GM15510 (cell line): ENCODE results near the gene MKRN3.

Experiments
- POLR2A ChIP-seq: IDR thresholded peaks from 3 replicates; pipeline ENCODE4 v1.6.1; 2011; ENCODE audit warnings: borderline replicate concordance; ENCODE audit not compliant: insufficient read length; ENCODE audit errors: extremely low read depth

MKRN3 gene

DNA sequence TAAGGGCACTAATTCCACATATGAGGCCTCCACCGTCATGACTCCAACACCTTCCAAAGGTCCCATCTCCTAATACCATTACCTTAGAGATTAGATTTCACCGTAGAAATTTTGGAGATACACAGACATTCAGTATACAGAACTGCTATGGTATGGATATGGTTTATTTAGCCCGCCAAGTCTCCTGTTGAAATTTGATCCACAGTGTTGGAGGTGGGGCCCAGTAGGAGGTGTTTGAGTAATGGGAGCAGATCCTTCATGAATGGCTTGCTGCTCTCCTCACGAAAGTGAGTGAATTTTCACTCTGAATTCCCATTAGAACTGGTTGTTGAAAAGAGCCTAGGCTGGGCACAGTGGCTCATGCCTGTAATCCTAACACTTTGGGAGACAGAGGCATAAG is 7.4 kb downstream of the MKRN3 start:
- TF ChIP-seq POLR2A: no peak

DNA sequence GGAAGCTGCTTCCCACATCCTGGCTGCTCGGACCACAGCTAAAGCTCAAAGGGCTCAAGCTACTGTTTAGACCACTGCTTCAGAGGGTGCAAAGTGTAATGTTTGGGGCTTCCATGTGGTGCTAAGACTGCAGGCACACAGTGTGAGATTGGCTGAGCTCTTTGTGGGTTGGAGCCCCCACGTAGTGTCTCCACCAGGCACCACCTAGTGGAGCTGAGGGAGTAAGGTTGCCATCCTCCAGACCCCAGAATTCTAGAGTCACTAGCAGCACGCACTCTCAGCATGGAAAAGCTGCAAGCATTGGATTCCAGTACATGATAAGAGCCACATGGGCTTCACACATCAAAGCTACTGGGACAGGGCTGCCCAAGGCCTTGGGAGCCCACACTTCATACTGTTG is 9.3 kb downstream of the MKRN3 start:
- no peak for TF ChIP-seq POLR2A

DNA sequence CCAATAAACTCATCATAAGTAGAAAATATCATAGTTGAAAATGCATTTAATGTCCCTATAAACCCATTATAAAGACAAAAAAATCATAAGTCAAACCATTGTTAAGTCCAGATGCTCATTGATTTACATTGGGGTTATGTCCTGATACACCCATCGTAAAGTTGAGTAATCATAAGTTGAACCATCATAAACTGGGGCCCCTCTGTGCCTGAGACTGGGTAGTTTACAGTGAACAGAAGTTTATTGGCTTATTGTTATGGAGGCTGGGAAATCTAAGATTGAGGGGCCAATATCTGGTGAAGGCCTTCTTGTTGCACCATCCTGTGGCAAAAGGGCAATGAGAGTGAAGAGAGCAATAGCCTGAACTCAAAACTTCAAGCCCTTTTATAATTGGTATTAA is 10.6 kb downstream of the MKRN3 start:
- no peak for TF ChIP-seq POLR2A

DNA sequence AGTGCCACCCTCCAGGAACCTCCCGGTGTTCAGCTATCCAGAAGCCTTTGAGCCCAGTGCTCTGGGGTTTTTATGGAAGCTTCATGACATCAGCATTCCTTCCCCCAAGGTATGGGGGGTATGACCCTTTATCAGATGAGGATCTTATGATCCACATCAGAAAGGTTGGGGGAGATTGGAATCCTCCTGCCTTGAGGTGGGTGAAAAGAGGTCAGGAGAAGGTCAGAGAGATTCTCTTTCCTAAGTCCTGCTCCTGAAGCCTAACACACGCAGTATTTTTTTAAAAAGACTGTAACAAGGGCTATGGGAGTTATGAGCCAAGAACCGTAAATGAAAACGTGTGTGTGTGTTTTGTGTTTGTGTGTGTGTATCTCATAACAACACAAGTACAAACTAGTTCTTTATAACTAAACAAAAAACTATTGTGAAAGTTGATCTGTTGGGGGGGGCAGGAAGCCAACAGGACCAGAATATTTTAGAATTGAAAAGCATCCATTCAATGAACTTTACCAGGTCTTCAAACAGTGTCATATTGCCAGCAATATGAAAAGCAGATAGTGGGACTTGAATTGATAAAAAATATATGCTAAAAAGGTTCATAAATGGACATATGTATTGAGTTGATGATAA is 13.2 kb downstream of the MKRN3 start:
- no peak for TF ChIP-seq POLR2A

DNA sequence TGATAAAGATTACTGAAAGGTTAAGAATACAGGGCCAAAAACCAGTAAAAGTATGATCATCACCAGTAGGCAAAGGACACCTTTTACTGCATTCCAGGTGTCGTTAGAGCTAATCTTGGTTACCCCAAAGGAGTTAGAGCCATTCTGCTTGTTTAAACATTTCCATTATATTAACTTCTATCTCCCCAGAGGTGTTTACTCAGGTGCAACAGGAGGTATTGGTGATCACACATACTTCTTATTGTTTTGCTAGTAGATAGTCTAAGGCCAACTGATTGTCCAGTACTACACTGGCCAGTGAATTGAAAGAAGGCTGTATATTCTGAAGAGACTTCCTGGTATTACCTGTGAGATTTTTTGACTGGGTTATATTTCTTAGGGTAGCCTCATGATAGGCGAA is 22.8 kb downstream of the MKRN3 start:
- no peak for TF ChIP-seq POLR2A

DNA sequence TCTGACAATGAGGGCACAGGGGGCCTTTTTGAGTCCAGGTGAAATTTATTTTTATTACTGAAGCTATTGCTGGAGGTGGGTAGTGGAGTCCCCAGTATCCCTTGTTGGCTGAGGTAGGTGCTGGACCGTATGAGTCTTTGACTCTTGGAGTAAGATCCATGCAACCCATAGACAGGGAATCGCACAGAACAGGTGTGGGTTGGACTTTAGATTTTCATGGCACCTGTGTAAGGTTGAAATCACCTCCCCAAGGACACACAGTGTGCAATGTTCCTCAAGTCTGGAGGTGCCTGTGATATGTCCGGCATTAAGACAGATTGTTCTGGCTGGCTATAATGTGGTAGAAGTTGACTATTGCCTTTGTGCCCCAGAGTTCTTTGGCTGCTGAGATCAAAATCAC is 23.5 kb downstream of the MKRN3 start:
- no peak for TF ChIP-seq POLR2A

DNA sequence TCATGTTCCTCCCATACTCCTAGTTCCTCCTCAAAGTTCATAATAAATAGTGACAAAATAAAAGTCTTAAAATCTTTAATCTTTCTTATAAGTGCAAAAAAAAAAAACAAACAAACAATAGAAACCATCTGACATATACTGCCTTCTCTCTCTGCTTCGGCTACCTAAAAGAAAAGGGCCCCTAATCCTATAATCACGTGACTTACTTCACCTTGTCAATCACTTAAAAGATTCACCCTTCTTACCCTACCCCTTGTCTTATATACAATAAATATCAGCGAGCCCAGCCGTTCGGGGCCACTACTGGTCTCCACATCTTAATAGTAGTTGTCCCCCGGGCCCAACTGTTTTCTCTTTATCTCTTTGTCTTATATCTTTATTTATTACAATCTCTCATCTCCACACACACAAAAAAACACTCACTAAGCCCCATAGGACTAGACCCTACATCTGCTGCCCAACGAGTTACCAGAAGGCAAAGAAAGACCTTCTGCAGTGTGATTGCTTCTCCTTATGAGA is 28.8 kb downstream of the MKRN3 start:
- TF ChIP-seq POLR2A: no peak

DNA sequence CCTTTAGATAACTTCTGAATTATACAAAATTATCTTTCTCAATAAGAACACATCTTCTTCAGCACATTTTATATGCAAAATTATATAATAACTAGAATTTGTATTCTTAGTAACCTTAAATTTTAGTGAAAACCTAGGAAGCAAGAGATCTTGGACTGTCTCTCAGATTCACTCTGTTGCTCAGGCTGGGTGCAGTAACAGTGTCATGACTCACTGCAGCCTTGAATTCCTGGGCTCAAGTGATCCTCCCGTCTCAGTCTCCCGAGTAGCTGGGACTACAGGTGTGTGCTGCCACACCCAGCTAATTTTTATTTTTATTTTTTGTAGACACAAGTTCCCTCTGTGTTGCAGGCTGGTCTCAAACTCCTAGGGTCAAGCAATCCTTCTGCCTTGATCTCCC is 29.9 kb downstream of the MKRN3 start:
- TF ChIP-seq POLR2A: no peak

DNA sequence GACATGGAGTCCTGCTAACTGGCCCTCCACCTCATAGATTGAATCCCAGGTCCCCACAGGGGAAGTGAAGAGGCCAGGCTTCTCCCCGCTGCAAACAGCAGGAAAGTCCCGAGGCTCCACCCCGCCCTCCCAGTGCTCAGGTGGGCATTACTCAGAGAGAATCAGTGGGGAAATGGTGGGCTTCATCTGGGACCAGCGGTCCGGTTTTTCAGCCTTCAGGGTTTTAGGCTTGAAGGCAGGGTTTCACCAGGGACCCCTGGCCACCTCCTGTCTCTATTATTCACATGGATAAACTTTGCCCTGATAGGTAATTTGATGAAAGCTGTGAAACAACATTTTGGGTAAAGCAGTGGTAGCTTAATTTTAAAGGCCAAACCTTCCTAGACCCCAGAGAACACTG is 31.3 kb downstream of the MKRN3 start:
- TF ChIP-seq POLR2A: no peak

DNA sequence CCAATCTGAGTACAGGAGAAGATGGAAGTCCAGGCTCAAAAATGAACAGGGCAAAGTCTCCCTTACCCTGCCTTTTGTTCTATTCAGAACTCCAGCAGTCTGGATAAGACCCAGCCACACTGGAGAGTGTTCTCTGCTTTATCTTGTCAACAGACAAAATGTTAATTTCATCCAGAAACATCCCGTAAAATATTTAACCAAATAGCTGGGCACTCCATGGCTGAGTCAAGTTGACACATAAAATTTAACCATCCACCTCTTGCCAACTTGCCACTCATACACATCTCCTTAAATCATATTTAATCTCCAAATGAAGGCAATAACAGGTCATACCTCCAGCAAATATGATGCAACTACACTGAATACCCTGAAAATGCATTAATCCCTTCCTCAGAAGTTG is 33.6 kb downstream of the MKRN3 start:
- TF ChIP-seq POLR2A: no peak

DNA sequence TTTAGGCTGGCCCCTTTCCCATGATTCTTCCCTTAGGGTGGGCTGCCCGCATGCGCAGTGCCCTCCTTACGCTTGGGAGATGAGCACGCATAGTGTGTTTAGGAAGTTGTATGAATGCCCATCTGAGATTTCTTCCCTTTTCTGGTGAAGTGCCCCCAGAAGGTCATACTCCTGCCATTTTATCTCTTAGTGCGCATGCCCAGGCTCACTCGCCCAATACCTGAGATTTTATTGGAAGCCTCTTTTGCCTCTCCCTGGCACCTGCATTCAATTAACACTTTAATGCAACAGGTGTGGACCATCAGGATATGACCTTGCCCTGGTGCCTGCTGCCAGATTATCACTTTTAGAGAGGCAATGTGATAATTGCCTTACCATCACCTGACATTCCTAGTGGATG is 36.6 kb downstream of the MKRN3 start:
- no peak for TF ChIP-seq POLR2A

DNA sequence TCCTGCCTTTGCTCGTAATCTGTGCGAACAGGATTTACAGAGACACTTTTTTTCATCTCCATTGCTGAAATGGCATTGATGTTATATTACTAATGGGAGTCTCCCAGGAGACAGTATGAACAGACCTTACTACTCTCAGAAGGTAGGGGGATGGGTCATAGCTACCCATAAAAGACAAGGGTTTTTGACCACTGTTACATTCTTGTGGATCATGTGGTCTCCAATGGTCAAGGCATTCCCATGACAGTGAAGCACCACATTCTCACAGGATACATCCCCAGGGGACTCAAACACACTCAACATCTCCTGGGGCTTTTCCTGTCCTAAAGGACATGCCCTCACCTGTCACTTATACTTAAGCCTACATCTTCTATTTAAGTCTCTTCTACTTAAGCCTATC is 40.8 kb downstream of the MKRN3 start:
- TF ChIP-seq POLR2A: no peak

DNA sequence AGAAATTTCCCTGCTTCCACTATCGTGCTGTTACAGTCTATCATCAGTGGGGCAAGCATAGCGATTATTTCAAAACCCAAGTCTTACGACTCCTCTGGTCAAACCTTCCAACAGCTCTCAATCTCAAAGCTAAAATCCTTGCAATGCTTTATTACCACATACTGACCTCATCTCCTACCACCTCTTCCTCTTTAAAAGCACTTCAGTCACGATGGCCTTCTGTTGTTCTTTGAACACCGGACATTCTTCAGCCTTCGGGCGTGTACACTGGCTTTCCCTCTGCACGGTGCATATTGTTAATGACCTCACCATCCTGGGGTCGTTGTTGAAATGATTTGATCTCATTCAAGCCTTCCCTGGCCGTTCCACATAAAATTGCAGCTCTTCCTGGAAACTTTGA is 51.1 kb downstream of the MKRN3 start:
- TF ChIP-seq POLR2A: no peak
